GM23338 (cell line): ENCODE measurements around the gene CMTM6. TPM values are rescaled to one million over a fixed set of nuclear protein-coding genes. Genes with fewer than 3 reads are reported as not detected.

Experiments used
- ATAC-seq: fragments of 200-7000 bp; cut with Tn5 transposase; 3 replicates; pipeline ENCODE4 v1.9.1; 2020
- DNase-seq: peaks from one replicate; pipeline ENCODE4 v3.0.0-alpha.2; 2015; ENCODE audit warnings: low spot score
- H2AFZ ChIP-seq: fragments of 200-600 bp; sonication (generic); 2 replicates; pipeline ENCODE4 v1.8.0; 2016; ENCODE audit warnings: antibody characterized with exemption, mild to moderate bottlenecking, moderate library complexity
- H3F3A ChIP-seq: fragments of 200-600 bp; sonication (generic); replicated peaks from 2 replicates; pipeline ENCODE4 v1.8.0; 2017; ENCODE audit warnings: antibody characterized with exemption, mixed run types, low read depth
- H3K27ac ChIP-seq: fragments of 200-600 bp; sonication (generic); 2 replicates; pipeline ENCODE4 v1.6.1; 2016; ENCODE audit warnings: low read depth
- H3K27me3 ChIP-seq: fragments of 200-600 bp; sonication (generic); 2 replicates; pipeline ENCODE4 v1.8.0; 2016; ENCODE audit warnings: mild to moderate bottlenecking, mixed run types, moderate library complexity; ENCODE audit not compliant: insufficient read depth
- H3K36me3 ChIP-seq: fragments of 200-600 bp; sonication (generic); 2 replicates; pipeline ENCODE4 v1.8.0; 2016; ENCODE audit warnings: mild to moderate bottlenecking; ENCODE audit not compliant: insufficient read depth
- H3K4me1 ChIP-seq: fragments of 200-600 bp; sonication (generic); 2 replicates; pipeline ENCODE4 v1.8.0; 2016; ENCODE audit warnings: mild to moderate bottlenecking, moderate library complexity; ENCODE audit not compliant: insufficient read depth
- H3K4me2 ChIP-seq: fragments of 200-600 bp; sonication (generic); 2 replicates; pipeline ENCODE4 v1.7.1; 2017; ENCODE audit warnings: mixed run types
- H3K4me3 ChIP-seq: fragments of 200-600 bp; sonication (generic); 2 replicates; pipeline ENCODE4 v1.6.1; 2016; ENCODE audit warnings: mixed run types
- H3K79me2 ChIP-seq: fragments of 200-600 bp; sonication (generic); replicated peaks from 2 replicates; pipeline ENCODE4 v1.8.0; 2017; ENCODE audit warnings: mild to moderate bottlenecking; ENCODE audit not compliant: insufficient read depth
- H3K9me2 ChIP-seq: fragments of 200-600 bp; sonication (generic); 2 replicates; pipeline ENCODE4 v1.8.0; 2017; ENCODE audit not compliant: insufficient read depth
- H4K20me1 ChIP-seq: fragments of 200-600 bp; sonication (generic); replicated peaks from 2 replicates; pipeline ENCODE4 v1.8.0; 2017; ENCODE audit warnings: mild to moderate bottlenecking; ENCODE audit not compliant: insufficient read depth
- H3K27ac Mint-ChIP-seq: 2 replicates; pipeline ENCODE4 v1.8.0; 2020; ENCODE audit warnings: inconsistent platforms, mild to moderate bottlenecking, moderate library complexity, mixed read lengths
- H3K27me3 Mint-ChIP-seq: 3 replicates; pipeline ENCODE4 v1.8.0; 2022; ENCODE audit warnings: low read depth, mild to moderate bottlenecking, moderate library complexity, mixed read lengths, inconsistent platforms; ENCODE audit not compliant: insufficient read depth, poor library complexity
- H3K36me3 Mint-ChIP-seq: 3 replicates; pipeline ENCODE4 v1.8.0; 2021; ENCODE audit warnings: low read depth, mild to moderate bottlenecking, inconsistent platforms, moderate library complexity, mixed read lengths
- H3K4me1 Mint-ChIP-seq: 3 replicates; pipeline ENCODE4 v1.8.0; 2020; ENCODE audit warnings: mild to moderate bottlenecking, inconsistent platforms, mixed read lengths
- H3K4me3 Mint-ChIP-seq: 3 replicates; pipeline ENCODE4 v1.8.0; 2021; ENCODE audit warnings: moderate library complexity, mild to moderate bottlenecking, inconsistent platforms, mixed read lengths
- H3K9me3 Mint-ChIP-seq: 3 replicates; pipeline ENCODE4 v1.8.0; 2020; ENCODE audit warnings: moderate library complexity, mild to moderate bottlenecking, inconsistent platforms, mixed read lengths
- CREB1 ChIP-seq: fragments of 250-450 bp; sonication (Bioruptor Pico); IDR thresholded peaks from 2 replicates; pipeline ENCODE4 v1.5.0; 2020; ENCODE audit warnings: low read depth, mild to moderate bottlenecking, moderate library complexity
- ETS1 ChIP-seq: IDR thresholded peaks from 2 replicates; pipeline ENCODE4 v1.6.1; 2016; ENCODE audit warnings: antibody characterized with exemption
- EZH2 ChIP-seq: fragments of 200-600 bp; sonication (generic); IDR thresholded peaks from one replicate; pipeline ENCODE4 v1.8.0; 2017; ENCODE audit warnings: antibody characterized with exemption, mild to moderate bottlenecking, low read depth; ENCODE audit not compliant: unreplicated experiment
- JUNB ChIP-seq: IDR thresholded peaks from one replicate; pipeline ENCODE4 v1.6.1; 2016; ENCODE audit warnings: antibody characterized with exemption; ENCODE audit not compliant: unreplicated experiment
- NANOG ChIP-seq: IDR thresholded peaks from 2 replicates; pipeline ENCODE4 v1.6.1; 2016; ENCODE audit warnings: antibody characterized with exemption, borderline replicate concordance
- POLR2AphosphoS5 ChIP-seq: IDR thresholded peaks from 2 replicates; pipeline ENCODE4 v1.6.1; 2016; ENCODE audit warnings: antibody characterized with exemption, low read depth
- STAT1 ChIP-seq: IDR thresholded peaks from one replicate; pipeline ENCODE4 v1.6.1; 2016; ENCODE audit warnings: antibody characterized with exemption; ENCODE audit not compliant: unreplicated experiment
- ZNF114 ChIP-seq: fragments of 250-450 bp; sonication (Bioruptor Pico); IDR thresholded peaks from 2 replicates; pipeline ENCODE4 v1.5.0; 2020; ENCODE audit warnings: mild to moderate bottlenecking, moderate library complexity
- polyA plus RNA-seq: library from polyadenylated mRNA; unstranded; fragments of >200 nt; fragmentation: Nextera tagmentation; extraction: Ambion mirVana; gene quantifications from 2 replicates; pipeline ENCODE4 v1.2.1, GENCODE V29; 2016
- total RNA-seq: library from RNA; depleted of rRNA; stranded (reverse); fragments of >200 nt; shearing (Covaris generic); gene quantifications from 2 replicates; pipeline ENCODE4 v1.2.3, GENCODE V29; 2014
- TF ChIP-seq, protein P1 (sequence below): IDR thresholded peaks from one replicate; pipeline ENCODE4 v1.6.1; 2018; ENCODE audit warnings: antibody characterized with exemption; ENCODE audit not compliant: unreplicated experiment
- TF ChIP-seq, protein P2 (sequence below): fragments of 250-450 bp; sonication (Bioruptor Pico); IDR thresholded peaks from 2 replicates; pipeline ENCODE4 v1.5.0; 2020; ENCODE audit warnings: mild to moderate bottlenecking, moderate library complexity
- TF ChIP-seq, protein P3 (sequence below), 2 experiments: fragments of 200-600 bp in 1 of 2; sonication (generic) in 1 of 2; conservative IDR thresholded peaks; 2 replicates each; pipeline versions ENCODE4 v1.5.1 to v1.6.1; 2016 to 2017; ENCODE audit warnings: antibody characterized with exemption in 2 of 2, low read depth in 2 of 2, mild to moderate bottlenecking in 2 of 2, moderate library complexity in 1 of 2

The CMTM6 gene
- total and polyA plus RNA-seq, 2 experiments from 2014 or later = 42.3 to 123 TPM

DNA sequence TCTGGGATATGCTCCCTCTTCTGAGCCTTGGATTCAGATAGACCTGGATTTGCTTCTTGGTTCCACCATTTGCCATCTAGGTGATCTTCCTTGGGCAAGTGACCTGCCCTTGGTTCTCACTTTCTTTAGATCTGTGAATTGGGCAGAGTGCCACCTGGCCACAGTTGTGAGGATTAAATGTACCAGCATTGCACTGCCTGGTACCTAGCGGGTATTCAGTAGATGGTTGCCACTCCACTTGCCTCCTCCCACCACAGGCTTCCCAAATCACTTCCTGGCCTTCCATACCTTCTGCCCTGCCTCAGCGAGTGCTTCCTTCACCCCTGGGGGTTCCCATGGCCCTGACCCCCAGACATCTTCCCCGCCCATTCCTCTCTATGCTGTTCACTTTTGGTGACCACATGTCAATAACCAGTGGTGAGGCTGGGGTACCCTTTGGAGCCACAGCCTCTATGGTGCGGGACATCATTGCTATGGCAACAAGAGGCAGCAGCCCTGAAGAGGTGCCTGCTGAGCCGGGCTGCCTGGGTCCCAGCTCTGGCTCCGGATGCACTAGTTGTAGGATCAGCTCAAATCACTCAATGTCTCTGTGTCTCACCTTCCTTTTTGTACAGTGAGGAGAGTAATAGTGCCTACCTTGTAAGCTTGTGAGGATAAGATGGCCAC is 70.5 kb downstream of the CMTM6 start:
- no peaks in the 10 kb centered on the region; the same call in 2 of the 3 replicates for H3K36me3 Mint-ChIP-seq
- H3K4me2 ChIP-seq = no peak overlapping the region
- no peaks in the 10 kb centered on the region for H3K27me3 ChIP-seq
- H3K27me3 Mint-ChIP-seq = peaks cover 5% of the 10 kb centered on the region
- H4K20me1 ChIP-seq = no peaks in the 10 kb centered on the region; the same call in 1 of the 2 replicates
- no peak overlapping the region for H3K4me3 Mint-ChIP-seq
- H3K79me2 ChIP-seq = peaks cover 24% of the 10 kb centered on the region
- no peak overlapping the region for H3K27ac ChIP-seq
- no peaks in the 10 kb centered on the region for H3K36me3 ChIP-seq
- H3K4me3 ChIP-seq = no peak overlapping the region
- H3K9me3 Mint-ChIP-seq = no peaks in the 10 kb centered on the region
- H3K9me2 ChIP-seq = no peaks in the 10 kb centered on the region
- peaks cover 9% of the 10 kb centered on the region for H3K4me1 Mint-ChIP-seq
- TF ChIP-seq POLR2AphosphoS5 (no peak), STAT1 (no peak), ZNF114 (no peak), EZH2 (no peak), CREB1 (CRISPR knock-in tag) (no peak), NANOG (no peak), JUNB (no peak), ETS1 (no peak)
- TF ChIP-seq, protein P1, sequence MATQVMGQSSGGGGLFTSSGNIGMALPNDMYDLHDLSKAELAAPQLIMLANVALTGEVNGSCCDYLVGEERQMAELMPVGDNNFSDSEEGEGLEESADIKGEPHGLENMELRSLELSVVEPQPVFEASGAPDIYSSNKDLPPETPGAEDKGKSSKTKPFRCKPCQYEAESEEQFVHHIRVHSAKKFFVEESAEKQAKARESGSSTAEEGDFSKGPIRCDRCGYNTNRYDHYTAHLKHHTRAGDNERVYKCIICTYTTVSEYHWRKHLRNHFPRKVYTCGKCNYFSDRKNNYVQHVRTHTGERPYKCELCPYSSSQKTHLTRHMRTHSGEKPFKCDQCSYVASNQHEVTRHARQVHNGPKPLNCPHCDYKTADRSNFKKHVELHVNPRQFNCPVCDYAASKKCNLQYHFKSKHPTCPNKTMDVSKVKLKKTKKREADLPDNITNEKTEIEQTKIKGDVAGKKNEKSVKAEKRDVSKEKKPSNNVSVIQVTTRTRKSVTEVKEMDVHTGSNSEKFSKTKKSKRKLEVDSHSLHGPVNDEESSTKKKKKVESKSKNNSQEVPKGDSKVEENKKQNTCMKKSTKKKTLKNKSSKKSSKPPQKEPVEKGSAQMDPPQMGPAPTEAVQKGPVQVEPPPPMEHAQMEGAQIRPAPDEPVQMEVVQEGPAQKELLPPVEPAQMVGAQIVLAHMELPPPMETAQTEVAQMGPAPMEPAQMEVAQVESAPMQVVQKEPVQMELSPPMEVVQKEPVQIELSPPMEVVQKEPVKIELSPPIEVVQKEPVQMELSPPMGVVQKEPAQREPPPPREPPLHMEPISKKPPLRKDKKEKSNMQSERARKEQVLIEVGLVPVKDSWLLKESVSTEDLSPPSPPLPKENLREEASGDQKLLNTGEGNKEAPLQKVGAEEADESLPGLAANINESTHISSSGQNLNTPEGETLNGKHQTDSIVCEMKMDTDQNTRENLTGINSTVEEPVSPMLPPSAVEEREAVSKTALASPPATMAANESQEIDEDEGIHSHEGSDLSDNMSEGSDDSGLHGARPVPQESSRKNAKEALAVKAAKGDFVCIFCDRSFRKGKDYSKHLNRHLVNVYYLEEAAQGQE = no peak
- TF ChIP-seq, protein P2, sequence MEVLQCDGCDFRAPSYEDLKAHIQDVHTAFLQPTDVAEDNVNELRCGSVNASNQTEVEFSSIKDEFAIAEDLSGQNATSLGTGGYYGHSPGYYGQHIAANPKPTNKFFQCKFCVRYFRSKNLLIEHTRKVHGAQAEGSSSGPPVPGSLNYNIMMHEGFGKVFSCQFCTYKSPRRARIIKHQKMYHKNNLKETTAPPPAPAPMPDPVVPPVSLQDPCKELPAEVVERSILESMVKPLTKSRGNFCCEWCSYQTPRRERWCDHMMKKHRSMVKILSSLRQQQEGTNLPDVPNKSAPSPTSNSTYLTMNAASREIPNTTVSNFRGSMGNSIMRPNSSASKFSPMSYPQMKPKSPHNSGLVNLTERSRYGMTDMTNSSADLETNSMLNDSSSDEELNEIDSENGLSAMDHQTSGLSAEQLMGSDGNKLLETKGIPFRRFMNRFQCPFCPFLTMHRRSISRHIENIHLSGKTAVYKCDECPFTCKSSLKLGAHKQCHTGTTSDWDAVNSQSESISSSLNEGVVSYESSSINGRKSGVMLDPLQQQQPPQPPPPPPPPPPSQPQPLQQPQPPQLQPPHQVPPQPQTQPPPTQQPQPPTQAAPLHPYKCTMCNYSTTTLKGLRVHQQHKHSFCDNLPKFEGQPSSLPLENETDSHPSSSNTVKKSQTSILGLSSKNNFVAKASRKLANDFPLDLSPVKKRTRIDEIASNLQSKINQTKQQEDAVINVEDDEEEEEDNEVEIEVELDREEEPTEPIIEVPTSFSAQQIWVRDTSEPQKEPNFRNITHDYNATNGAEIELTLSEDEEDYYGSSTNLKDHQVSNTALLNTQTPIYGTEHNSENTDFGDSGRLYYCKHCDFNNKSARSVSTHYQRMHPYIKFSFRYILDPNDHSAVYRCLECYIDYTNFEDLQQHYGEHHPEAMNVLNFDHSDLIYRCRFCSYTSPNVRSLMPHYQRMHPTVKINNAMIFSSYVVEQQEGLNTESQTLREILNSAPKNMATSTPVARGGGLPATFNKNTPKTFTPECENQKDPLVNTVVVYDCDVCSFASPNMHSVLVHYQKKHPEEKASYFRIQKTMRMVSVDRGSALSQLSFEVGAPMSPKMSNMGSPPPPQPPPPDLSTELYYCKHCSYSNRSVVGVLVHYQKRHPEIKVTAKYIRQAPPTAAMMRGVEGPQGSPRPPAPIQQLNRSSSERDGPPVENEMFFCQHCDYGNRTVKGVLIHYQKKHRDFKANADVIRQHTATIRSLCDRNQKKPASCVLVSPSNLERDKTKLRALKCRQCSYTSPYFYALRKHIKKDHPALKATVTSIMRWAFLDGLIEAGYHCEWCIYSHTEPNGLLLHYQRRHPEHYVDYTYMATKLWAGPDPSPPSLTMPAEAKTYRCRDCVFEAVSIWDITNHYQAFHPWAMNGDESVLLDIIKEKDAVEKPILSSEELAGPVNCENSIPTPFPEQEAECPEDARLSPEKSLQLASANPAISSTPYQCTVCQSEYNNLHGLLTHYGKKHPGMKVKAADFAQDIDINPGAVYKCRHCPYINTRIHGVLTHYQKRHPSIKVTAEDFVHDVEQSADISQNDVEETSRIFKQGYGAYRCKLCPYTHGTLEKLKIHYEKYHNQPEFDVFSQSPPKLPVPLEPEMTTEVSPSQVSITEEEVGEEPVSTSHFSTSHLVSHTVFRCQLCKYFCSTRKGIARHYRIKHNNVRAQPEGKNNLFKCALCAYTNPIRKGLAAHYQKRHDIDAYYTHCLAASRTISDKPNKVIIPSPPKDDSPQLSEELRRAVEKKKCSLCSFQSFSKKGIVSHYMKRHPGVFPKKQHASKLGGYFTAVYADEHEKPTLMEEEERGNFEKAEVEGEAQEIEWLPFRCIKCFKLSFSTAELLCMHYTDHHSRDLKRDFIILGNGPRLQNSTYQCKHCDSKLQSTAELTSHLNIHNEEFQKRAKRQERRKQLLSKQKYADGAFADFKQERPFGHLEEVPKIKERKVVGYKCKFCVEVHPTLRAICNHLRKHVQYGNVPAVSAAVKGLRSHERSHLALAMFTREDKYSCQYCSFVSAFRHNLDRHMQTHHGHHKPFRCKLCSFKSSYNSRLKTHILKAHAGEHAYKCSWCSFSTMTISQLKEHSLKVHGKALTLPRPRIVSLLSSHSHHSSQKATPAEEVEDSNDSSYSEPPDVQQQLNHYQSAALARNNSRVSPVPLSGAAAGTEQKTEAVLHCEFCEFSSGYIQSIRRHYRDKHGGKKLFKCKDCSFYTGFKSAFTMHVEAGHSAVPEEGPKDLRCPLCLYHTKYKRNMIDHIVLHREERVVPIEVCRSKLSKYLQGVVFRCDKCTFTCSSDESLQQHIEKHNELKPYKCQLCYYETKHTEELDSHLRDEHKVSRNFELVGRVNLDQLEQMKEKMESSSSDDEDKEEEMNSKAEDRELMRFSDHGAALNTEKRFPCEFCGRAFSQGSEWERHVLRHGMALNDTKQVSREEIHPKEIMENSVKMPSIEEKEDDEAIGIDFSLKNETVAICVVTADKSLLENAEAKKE = no peak
- TF ChIP-seq, protein P3, sequence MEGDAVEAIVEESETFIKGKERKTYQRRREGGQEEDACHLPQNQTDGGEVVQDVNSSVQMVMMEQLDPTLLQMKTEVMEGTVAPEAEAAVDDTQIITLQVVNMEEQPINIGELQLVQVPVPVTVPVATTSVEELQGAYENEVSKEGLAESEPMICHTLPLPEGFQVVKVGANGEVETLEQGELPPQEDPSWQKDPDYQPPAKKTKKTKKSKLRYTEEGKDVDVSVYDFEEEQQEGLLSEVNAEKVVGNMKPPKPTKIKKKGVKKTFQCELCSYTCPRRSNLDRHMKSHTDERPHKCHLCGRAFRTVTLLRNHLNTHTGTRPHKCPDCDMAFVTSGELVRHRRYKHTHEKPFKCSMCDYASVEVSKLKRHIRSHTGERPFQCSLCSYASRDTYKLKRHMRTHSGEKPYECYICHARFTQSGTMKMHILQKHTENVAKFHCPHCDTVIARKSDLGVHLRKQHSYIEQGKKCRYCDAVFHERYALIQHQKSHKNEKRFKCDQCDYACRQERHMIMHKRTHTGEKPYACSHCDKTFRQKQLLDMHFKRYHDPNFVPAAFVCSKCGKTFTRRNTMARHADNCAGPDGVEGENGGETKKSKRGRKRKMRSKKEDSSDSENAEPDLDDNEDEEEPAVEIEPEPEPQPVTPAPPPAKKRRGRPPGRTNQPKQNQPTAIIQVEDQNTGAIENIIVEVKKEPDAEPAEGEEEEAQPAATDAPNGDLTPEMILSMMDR (conservative IDR thresholded peaks at IDR 0.05; ENCODE audit: low read depth in 2 of 2) = no peak
- no peak overlapping the region for H2AFZ ChIP-seq
- ATAC-seq = no peak
- H3F3A ChIP-seq = no peaks in the 10 kb centered on the region
- no peak overlapping the region for H3K27ac Mint-ChIP-seq
- peaks cover 7% of the 10 kb centered on the region for H3K4me1 ChIP-seq
- no peak for DNase-seq
